IPS-NIHi11 (cell line): ENCODE measurements around the gene FBXL13.
"Not testable (repeated sequence)": the region's sequence is repeated elsewhere in the genome, so short reads cannot be mapped to it uniquely, and the experiment has no call there.

Experiments
- DNase-seq: peaks from one replicate; pipeline ENCODE4 v3.0.0; 2012; ENCODE audit warnings: mixed read lengths, low spot score

The FBXL13 gene

GRCh38 chr7:103074519-103075336, at the start of gene FBXL13, which contains the start of gene ARMC10:
Gene FBXL13, minus strand, starts transcription at chr7:103074796.
Gene ARMC10, plus strand, starts transcription at chr7:103075140. Its CDS starts 133 bp downstream, at chr7:103075273.
- DNase-seq, result peak; percentile 90

- DNase-seq, result no peak
Observed at GRCh38 chr7:103123529-103123928, 48.9 kb upstream of the FBXL13 start.

GRCh38 chr7:103121641-103122040, 47.0 kb upstream of the FBXL13 start:
- no peak for DNase-seq

GRCh38 chr7:103120362-103120761, 45.8 kb upstream of the FBXL13 start:
- DNase-seq, result no peak

GRCh38 chr7:103119791-103120291, 45.2 kb upstream of the FBXL13 start:
- DNase-seq, result no peak

- DNase-seq, result no peak
Observed at GRCh38 chr7:103117465-103117864, 42.9 kb upstream of the FBXL13 start.

GRCh38 chr7:103116991-103117390, 42.4 kb upstream of the FBXL13 start:
- no peak for DNase-seq

GRCh38 chr7:103116511-103116910, 41.9 kb upstream of the FBXL13 start:
- DNase-seq, result no peak

GRCh38 chr7:103115771-103116170, 41.2 kb upstream of the FBXL13 start:
- no peak for DNase-seq

GRCh38 chr7:103114576-103115008, 40.0 kb upstream of the FBXL13 start:
- no peak for DNase-seq

- peak; percentile 34 for DNase-seq
Observed at GRCh38 chr7:103113164-103113563, 38.6 kb upstream of the FBXL13 start.

GRCh38 chr7:103106703-103107070, 32.1 kb upstream of the FBXL13 start:
- DNase-seq, result not testable (repeated sequence)

GRCh38 chr7:103106005-103106702, 31.6 kb upstream of the FBXL13 start:
- DNase-seq, result peak; percentile 7

- DNase-seq, result no peak
Observed at GRCh38 chr7:103101543-103101942, 26.9 kb upstream of the FBXL13 start.

GRCh38 chr7:103100348-103100747, 25.8 kb upstream of the FBXL13 start:
- no peak for DNase-seq

- no peak for DNase-seq
Observed at GRCh38 chr7:103097041-103097440, 22.4 kb upstream of the FBXL13 start.

GRCh38 chr7:103095558-103095957, 21.0 kb upstream of the FBXL13 start:
- not testable (repeated sequence) for DNase-seq

- no peak for DNase-seq
Observed at GRCh38 chr7:103094102-103094501, 19.5 kb upstream of the FBXL13 start.

GRCh38 chr7:103093429-103093828, 18.8 kb upstream of the FBXL13 start:
- no peak for DNase-seq

GRCh38 chr7:103092321-103092720, 17.7 kb upstream of the FBXL13 start:
- not testable (repeated sequence) for DNase-seq

- no peak for DNase-seq
Observed at GRCh38 chr7:103083210-103083609, 8.6 kb upstream of the FBXL13 start.

GRCh38 chr7:103082497-103082896, 7.9 kb upstream of the FBXL13 start:
- peak; percentile 17 for DNase-seq

GRCh38 chr7:103080923-103081322, 6.3 kb upstream of the FBXL13 start:
- no peak for DNase-seq
